Uterus (tissue), 2 donors: ENCODE measurements around the gene RHBDL2.
"Not testable (repeated sequence)": the region's sequence is repeated elsewhere in the genome, so short reads cannot be mapped to it uniquely, and the experiment has no call there.

ENCODE experiments used
- POLR2A ChIP-seq, 2 donors: fragments of 450-650 bp; IDR thresholded peaks; one replicate each; pipeline ENCODE4 v1.6.1; 2016; ENCODE audit warnings: antibody characterized with exemption in 2 of 2, mild to moderate bottlenecking in 1 of 2, moderate library complexity in 1 of 2
- TF ChIP-seq, protein P1 (sequence below), 4 experiments: fragments of 200-600 bp in 2 of 4; fragments of 450-650 bp in 2 of 4; sonication (generic) in 2 of 4; IDR thresholded peaks; one replicate each; pipeline ENCODE4 v1.5.1; 2016 to 2019; ENCODE audit warnings: antibody characterized with exemption in 4 of 4, mild to moderate bottlenecking in 2 of 4, moderate library complexity in 1 of 4

DNA sequence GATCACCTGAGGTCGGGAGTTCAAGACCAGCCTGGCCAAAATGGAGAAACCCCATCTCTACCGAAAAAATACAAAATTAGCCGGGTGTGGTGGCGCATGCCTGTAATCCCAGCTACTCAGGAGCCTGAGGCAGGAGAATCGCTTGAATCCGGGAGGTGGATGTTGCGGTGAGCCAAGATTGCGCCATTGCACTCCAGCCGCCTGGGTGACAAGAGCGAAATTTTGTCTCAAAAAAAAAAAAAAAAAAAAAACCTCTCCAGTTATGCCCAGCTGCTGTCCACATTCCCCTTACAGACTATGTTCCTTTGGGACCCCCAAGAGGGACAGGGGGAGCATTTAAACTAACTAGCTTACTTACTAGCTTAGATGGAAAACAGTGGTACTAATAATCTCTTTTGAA lies 105.3 kb downstream of the RHBDL2 start:
- TF ChIP-seq, protein P1, sequence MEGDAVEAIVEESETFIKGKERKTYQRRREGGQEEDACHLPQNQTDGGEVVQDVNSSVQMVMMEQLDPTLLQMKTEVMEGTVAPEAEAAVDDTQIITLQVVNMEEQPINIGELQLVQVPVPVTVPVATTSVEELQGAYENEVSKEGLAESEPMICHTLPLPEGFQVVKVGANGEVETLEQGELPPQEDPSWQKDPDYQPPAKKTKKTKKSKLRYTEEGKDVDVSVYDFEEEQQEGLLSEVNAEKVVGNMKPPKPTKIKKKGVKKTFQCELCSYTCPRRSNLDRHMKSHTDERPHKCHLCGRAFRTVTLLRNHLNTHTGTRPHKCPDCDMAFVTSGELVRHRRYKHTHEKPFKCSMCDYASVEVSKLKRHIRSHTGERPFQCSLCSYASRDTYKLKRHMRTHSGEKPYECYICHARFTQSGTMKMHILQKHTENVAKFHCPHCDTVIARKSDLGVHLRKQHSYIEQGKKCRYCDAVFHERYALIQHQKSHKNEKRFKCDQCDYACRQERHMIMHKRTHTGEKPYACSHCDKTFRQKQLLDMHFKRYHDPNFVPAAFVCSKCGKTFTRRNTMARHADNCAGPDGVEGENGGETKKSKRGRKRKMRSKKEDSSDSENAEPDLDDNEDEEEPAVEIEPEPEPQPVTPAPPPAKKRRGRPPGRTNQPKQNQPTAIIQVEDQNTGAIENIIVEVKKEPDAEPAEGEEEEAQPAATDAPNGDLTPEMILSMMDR (IDR thresholded peaks at IDR 0.05) = not testable (repeated sequence)
- TF ChIP-seq POLR2A (IDR thresholded peaks at IDR 0.05) = not testable (repeated sequence)
